Activated naive CD8-positive, alpha-beta T cell treated with anti-CD3 and anti-CD28 coated beads for 36 hours (primary cell): ENCODE data around the gene TTC7B. TPM values are rescaled to one million over a fixed set of nuclear protein-coding genes. Genes with fewer than 3 reads are reported as not detected.
A peak's percentile ranks its signal among the peaks of the same experiment; 100 is the strongest.
"Not testable (repeated sequence)": the region's sequence is repeated elsewhere in the genome, so short reads cannot be mapped to it uniquely, and the experiment has no call there.

Experiments used
- DNase-seq: peaks from one replicate; pipeline ENCODE4 v3.0.0; 2021
- H3K27ac Mint-ChIP-seq: one replicate; pipeline ENCODE4 v1.8.0; 2022; ENCODE audit warnings: mild to moderate bottlenecking, moderate library complexity, mixed read lengths
- H3K27me3 Mint-ChIP-seq: one replicate; pipeline ENCODE4 v1.8.0; 2022; ENCODE audit warnings: mild to moderate bottlenecking, mixed read lengths
- H3K36me3 Mint-ChIP-seq: one replicate; pipeline ENCODE4 v1.8.0; 2021; ENCODE audit warnings: mild to moderate bottlenecking, mixed read lengths
- H3K4me1 Mint-ChIP-seq: one replicate; pipeline ENCODE4 v1.8.0; 2021; ENCODE audit warnings: mixed read lengths
- H3K4me3 Mint-ChIP-seq: one replicate; pipeline ENCODE4 v1.8.0; 2022; ENCODE audit warnings: mild to moderate bottlenecking, moderate library complexity, mixed read lengths
- H3K9me3 Mint-ChIP-seq: one replicate; pipeline ENCODE4 v1.8.0; 2022; ENCODE audit warnings: mixed read lengths
- total RNA-seq, 2 experiments: library from RNA; stranded (reverse); gene quantifications; one replicate each; pipeline ENCODE4 v1.2.3, GENCODE V29; 2021

The TTC7B gene
- total RNA-seq, 2 experiments from 2014 or later, result 7.1 to 7.6 TPM

GRCh38 chr14:90839024-90839888, 23.0 kb upstream of the TTC7B start:
- H3K4me3 Mint-ChIP-seq, result no peak overlapping the region
- no peak for DNase-seq
- no peaks in the 10 kb centered on the region for H3K36me3 Mint-ChIP-seq
- H3K27me3 Mint-ChIP-seq, result peaks cover 27% of the 10 kb centered on the region
- H3K27ac Mint-ChIP-seq, result no peak overlapping the region
- peaks cover 14% of the 10 kb centered on the region for H3K4me1 Mint-ChIP-seq
- H3K9me3 Mint-ChIP-seq, result no peaks in the 10 kb centered on the region

DNA sequence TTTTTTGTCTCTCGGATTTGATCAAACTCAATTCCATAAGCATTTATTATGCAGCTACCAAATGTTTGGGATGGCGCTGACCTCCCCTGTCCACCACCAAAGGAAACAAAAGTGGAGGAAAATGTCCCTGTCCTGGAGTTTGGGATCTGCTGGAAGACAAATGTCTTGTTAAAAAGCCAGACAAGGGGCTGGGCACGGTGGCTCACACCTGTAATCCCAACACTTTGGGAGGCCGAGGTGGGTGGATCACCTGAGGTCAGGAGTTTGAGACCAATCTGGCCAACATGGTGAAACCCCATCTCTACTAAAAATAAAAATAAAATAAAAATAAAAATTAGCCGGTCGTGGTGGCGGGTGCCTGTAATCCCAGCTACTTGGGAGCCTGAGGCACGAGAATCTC, 22.3 kb upstream of the TTC7B start:
- H3K4me3 Mint-ChIP-seq, H3K27ac Mint-ChIP-seq, DNase-seq, H3K9me3 Mint-ChIP-seq, H3K36me3 Mint-ChIP-seq: not testable (repeated sequence)
- H3K4me1 Mint-ChIP-seq, result peaks cover 16% of the 10 kb centered on the region
- H3K27me3 Mint-ChIP-seq, result peaks cover 27% of the 10 kb centered on the region

DNA sequence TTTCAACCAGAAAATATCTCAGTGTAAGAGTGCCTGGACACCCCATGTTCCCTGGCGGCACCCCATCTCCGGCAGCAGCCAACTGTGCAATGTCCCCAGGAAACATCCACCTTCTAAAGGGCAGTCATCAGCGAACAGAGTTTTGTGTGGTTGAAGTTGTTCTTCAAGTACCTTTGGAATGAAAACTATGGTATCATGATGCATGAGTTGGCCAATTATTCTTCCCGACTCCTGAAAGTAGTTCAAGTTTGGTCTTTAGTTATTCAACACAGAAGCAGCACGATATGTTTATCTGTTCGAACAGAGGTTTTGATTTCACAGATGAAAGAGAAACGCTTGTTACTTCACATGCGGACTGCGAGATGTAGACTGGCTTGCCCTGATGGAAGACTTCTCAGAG, 21.1 kb upstream of the TTC7B start:
- peaks cover 10% of the 10 kb centered on the region for H3K4me1 Mint-ChIP-seq
- no peaks in the 10 kb centered on the region for H3K9me3 Mint-ChIP-seq
- no peaks in the 10 kb centered on the region for H3K36me3 Mint-ChIP-seq
- DNase-seq, result no peak
- no peak overlapping the region for H3K4me3 Mint-ChIP-seq
- peaks cover 27% of the 10 kb centered on the region for H3K27me3 Mint-ChIP-seq
- no peak overlapping the region for H3K27ac Mint-ChIP-seq

DNA sequence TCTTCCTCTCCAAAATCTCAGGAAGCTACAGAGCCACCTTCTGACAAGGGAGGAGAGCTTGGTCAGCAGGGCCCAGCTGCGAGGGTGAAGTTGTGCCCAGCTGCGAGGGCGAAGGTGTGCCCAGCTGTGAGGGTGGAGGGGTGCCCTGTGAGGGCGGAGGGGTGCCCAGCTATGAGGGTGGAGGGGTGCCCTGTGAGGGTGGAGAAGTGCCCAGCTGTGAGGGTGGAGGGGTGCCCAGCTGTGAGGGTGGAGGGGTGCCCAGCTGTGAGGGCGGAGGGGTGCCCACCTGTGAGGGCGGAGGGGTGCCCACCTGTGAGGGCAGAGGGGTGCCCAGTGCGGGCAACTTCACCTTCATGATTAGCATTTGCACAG, 20.4 kb upstream of the TTC7B start:
- peaks cover 27% of the 10 kb centered on the region for H3K27me3 Mint-ChIP-seq
- no peaks in the 10 kb centered on the region for H3K36me3 Mint-ChIP-seq
- H3K4me3 Mint-ChIP-seq, result no peak overlapping the region
- peaks cover 10% of the 10 kb centered on the region for H3K4me1 Mint-ChIP-seq
- DNase-seq, result no peak
- no peaks in the 10 kb centered on the region for H3K9me3 Mint-ChIP-seq
- no peak overlapping the region for H3K27ac Mint-ChIP-seq

GRCh38 chr14:90831821-90832220, 15.6 kb upstream of the TTC7B start:
- no peak overlapping the region for H3K27ac Mint-ChIP-seq
- H3K9me3 Mint-ChIP-seq, result no peaks in the 10 kb centered on the region
- no peak for DNase-seq
- H3K4me3 Mint-ChIP-seq, result no peak overlapping the region
- peaks cover 29% of the 10 kb centered on the region for H3K4me1 Mint-ChIP-seq
- H3K27me3 Mint-ChIP-seq, result peaks cover 17% of the 10 kb centered on the region
- H3K36me3 Mint-ChIP-seq, result peaks cover 2% of the 10 kb centered on the region

DNA sequence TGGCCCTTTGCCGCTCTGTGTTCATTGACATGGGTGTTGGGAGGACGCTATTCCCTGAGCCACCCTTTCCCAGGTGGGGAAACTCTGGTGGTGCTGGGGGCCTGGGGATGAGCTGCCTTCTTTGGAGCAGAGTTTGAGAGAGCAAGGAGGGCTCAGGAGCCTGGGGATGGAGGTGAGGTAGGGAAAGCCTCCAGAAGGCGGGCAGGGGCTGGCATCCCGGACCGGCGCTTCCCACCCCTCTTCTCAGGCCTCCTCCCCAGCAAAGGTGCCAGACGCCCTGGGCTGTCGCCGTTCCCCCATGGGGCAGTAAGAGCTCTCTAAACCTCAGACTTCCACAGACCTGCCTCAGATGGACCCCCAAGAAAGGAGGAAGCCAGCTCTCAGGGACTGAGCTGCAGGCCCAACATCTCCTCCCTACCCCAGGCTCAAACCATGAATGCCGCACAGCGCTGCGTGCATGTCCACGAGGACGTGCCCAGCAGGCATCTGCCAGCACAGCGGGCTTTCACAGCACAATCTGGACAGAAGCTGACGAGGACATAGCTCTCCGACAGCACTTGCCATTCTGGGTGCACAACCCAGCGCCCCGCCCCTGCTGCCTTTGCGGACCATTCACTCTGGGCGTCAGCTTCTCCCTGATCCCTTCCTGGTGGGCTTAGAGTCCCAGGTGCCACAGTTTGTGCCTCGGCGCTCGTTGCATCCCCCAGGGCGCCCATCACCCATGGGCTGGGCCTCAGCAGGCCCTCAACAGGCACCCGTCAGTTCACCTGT, 14.9 kb upstream of the TTC7B start:
- DNase-seq, result no peak
- H3K36me3 Mint-ChIP-seq, result peaks cover 2% of the 10 kb centered on the region
- H3K27ac Mint-ChIP-seq, result no peak overlapping the region
- H3K4me1 Mint-ChIP-seq, result peaks cover 25% of the 10 kb centered on the region
- H3K9me3 Mint-ChIP-seq, result no peaks in the 10 kb centered on the region
- H3K4me3 Mint-ChIP-seq, result no peak overlapping the region
- H3K27me3 Mint-ChIP-seq, result peaks cover 13% of the 10 kb centered on the region

DNA sequence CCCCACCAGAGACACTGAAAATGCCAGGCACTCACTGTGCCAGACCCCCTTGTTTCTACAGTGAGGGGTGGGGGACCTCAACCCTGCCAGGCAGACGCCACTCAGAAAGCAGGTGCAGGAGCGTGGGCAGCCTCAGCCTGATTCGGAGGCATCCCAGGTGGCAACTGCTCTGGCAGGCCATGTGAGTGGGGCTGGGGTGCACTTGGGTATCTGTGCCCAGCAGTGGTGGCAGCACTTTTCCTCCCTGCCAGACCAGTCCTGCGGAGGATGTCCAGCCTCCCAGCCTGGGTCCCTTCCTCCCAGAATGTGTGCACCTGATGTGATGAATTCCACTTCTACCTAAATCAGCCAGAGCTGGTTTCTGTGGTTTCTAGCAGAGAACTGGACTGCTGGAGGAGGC, 13.4 kb upstream of the TTC7B start:
- Mint-ChIP-seq H3K4me3 (no peak overlapping the region), H3K36me3 (peaks cover 2% of the 10 kb centered on the region)

DNA sequence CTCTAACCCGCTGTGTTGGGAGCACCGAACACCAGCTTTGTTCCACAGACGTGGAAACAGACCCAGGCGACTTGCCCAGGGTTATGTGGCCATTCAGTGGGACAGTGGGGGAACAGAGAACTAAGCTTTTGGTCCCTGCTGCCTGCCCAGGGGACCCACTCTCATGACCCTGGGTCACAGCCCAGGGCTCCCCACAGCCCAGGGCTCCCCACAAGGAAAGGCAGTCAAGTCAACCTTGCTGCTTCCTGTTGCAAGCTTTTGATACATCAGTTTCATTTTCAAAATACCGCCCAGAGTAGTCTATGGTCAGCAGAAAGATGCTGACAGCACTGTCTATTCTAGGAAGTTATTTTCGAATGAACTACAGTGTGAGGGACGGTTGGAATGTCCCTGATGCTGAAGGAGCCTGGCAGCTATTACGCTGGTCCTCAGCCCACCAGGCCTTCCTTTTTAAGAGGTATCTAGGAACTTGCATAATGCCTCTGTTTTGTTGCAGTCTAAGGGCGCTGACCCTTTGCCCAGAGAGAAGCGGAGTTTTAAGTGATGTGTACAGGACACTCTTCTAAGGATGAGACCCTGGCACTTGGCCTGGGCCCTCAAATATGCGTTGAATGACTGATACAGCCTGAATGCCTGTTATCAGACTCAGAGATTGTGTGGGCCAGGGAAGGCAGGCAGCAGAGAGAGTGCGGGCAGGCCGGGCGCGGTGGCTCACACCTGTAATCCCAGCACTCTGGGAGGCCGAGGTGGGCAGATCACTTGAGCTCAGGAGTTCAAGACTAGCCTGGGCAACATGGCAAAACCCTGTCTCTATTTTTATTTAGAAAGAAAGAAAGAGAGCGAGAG, 12.6 kb upstream of the TTC7B start:
- Mint-ChIP-seq H3K4me3 (peak overlapping the region; percentile 75), H3K36me3 (peaks cover 6% of the 10 kb centered on the region), H3K4me1 (peaks cover 19% of the 10 kb centered on the region), H3K27ac (peak overlapping the region; percentile 80), H3K27me3 (no peaks in the 10 kb centered on the region), H3K9me3 (peaks cover 6% of the 10 kb centered on the region)
- peak; percentile 22 for DNase-seq

More for the DNA sequence above, 13.4 kb upstream of the TTC7B start:
- no peak overlapping the region for H3K27ac Mint-ChIP-seq
- peaks cover 1% of the 10 kb centered on the region for H3K27me3 Mint-ChIP-seq
- peaks cover 20% of the 10 kb centered on the region for H3K4me1 Mint-ChIP-seq
- H3K9me3 Mint-ChIP-seq, result peaks cover 2% of the 10 kb centered on the region
- no peak for DNase-seq

- peak; percentile 92 for DNase-seq
- H3K36me3 Mint-ChIP-seq, result peaks cover 7% of the 10 kb centered on the region
- H3K4me1 Mint-ChIP-seq, result peaks cover 19% of the 10 kb centered on the region
- peak overlapping the region; percentile 80 for H3K27ac Mint-ChIP-seq
- no peaks in the 10 kb centered on the region for H3K27me3 Mint-ChIP-seq
- peaks cover 12% of the 10 kb centered on the region for H3K9me3 Mint-ChIP-seq
- peak overlapping the region; percentile 75 for H3K4me3 Mint-ChIP-seq
Observed at GRCh38 chr14:90827919-90828610, 11.8 kb upstream of the TTC7B start.

- not testable (repeated sequence) for H3K27me3 Mint-ChIP-seq, H3K4me3 Mint-ChIP-seq, DNase-seq, H3K27ac Mint-ChIP-seq, H3K36me3 Mint-ChIP-seq
- Mint-ChIP-seq H3K9me3 (peaks cover 12% of the 10 kb centered on the region), H3K4me1 (peaks cover 17% of the 10 kb centered on the region)
Observed at GRCh38 chr14:90823542-90823941, 7.3 kb upstream of the TTC7B start.

DNA sequence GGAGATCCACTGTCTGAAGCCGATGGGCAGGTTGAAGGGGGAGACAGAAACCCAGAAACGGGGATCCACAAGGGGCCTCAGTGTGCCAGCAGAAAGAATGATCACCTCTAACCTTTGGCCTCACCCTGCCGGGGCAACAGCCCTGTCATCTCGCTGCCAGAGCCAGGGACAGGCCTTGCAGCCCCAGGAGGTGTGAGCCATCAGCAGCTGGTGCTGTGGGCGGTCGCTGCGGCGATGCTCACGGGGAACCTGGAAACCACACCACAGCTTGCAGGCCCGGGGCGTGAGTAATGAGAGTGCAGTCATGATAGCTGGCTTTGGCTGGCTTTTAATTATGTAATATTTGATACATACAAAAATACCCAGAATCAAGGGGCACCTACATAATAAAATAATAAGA, 4.7 kb upstream of the TTC7B start:
- Mint-ChIP-seq H3K27ac (no peak overlapping the region), H3K4me1 (peaks cover 9% of the 10 kb centered on the region), H3K36me3 (peaks cover 8% of the 10 kb centered on the region), H3K4me3 (no peak overlapping the region), H3K27me3 (peaks cover 16% of the 10 kb centered on the region), H3K9me3 (peaks cover 12% of the 10 kb centered on the region)
- peak; percentile 85 for DNase-seq

- DNase-seq, result no peak
- Mint-ChIP-seq H3K4me1 (peaks cover 12% of the 10 kb centered on the region), H3K4me3 (no peak overlapping the region), H3K27me3 (peaks cover 23% of the 10 kb centered on the region), H3K27ac (no peak overlapping the region), H3K9me3 (peaks cover 11% of the 10 kb centered on the region), H3K36me3 (peaks cover 8% of the 10 kb centered on the region)
Observed at GRCh38 chr14:90819734-90820393, 3.6 kb upstream of the TTC7B start.

DNA sequence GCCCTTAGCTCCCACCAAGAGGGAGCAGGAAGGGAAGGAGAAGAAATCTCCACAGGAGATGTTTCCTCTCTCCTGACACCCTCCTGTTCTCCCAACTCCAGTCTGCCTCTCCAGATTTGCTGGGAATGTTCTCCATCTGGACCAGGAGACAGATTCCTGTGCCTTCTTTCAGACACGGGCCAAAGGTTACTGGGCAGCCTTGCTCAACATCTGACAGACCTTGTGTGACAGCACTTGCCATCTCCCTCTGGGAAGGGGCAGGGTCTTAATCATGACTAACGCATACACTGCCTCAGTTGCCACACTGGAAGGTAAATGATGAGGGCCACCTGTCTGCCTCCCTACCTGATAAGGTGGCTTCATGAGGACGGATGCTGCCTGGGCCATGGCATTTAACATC, 2.5 kb upstream of the TTC7B start:
- Mint-ChIP-seq H3K27me3 (peaks cover 23% of the 10 kb centered on the region), H3K4me3 (no peak overlapping the region), H3K9me3 (peaks cover 5% of the 10 kb centered on the region), H3K27ac (no peak overlapping the region), H3K4me1 (peaks cover 12% of the 10 kb centered on the region), H3K36me3 (peaks cover 2% of the 10 kb centered on the region)
- no peak for DNase-seq
